K562 (cell line): ENCODE results near the gene ZNF620. TPM values are rescaled to one million over a fixed set of nuclear protein-coding genes. Genes with fewer than 3 reads are reported as not detected.
A peak's percentile ranks its signal among the peaks of the same experiment; 100 is the strongest.

ENCODE experiments used
- BDP1 ChIP-seq: IDR thresholded peaks from 3 replicates; pipeline ENCODE4 v1.6.1; 2011; ENCODE audit not compliant: insufficient read length, insufficient read depth
- CHD1 ChIP-seq: fragments of 200-600 bp; sonication (generic); IDR thresholded peaks from one replicate; pipeline ENCODE4 v1.6.1; 2012; ENCODE audit warnings: mild to moderate bottlenecking, moderate library complexity, low read length, inconsistent platforms
- EGR1 ChIP-seq: fragments of 450-650 bp; conservative IDR thresholded peaks from 2 replicates; pipeline ENCODE4 v1.6.1; 2017; ENCODE audit warnings: mild to moderate bottlenecking
- ETV5 ChIP-seq: sonication (generic); formaldehyde crosslinking; IDR thresholded peaks from 2 replicates; pipeline ENCODE4 v1.4.0; 2020; ENCODE audit warnings: low read depth, mild to moderate bottlenecking, missing genetic modification reagents
- EWSR1 ChIP-seq: fragments of 450-650 bp; IDR thresholded peaks from 2 replicates; pipeline ENCODE4 v1.6.1; 2018; ENCODE audit warnings: borderline replicate concordance, mild to moderate bottlenecking, low read depth, moderate library complexity; ENCODE audit not compliant: partially characterized antibody
- FUS ChIP-seq: fragments of 200-400 bp; formaldehyde crosslinking; optimal IDR thresholded peaks from 2 replicates; pipeline ENCODE3; 2017; ENCODE audit warnings: low read depth, low read length
- GTF2A2 ChIP-seq: IDR thresholded peaks from 2 replicates; pipeline ENCODE4 v1.6.1; 2016; ENCODE audit warnings: mild to moderate bottlenecking, missing genetic modification characterization, missing compliant biosample characterization
- ZNF253 ChIP-seq: fragments of 250-450 bp; sonication (Bioruptor Pico); conservative IDR thresholded peaks from 2 replicates; pipeline ENCODE4 v1.6.1; 2021; ENCODE audit warnings: mild to moderate bottlenecking
- polyA plus RNA-seq, 8 experiments: library from polyadenylated mRNA; depleted of rRNA in 4 of 8; stranded (reverse) in 5 of 8; unstranded in 3 of 8; fragments of >200 nt; fragmentation: Nextera tagmentation in 2 of 8; fragmentation: Illumina TruSeq in 1 of 8; extraction: Ambion mirVana in 2 of 8; extraction: Trizol in 1 of 8; gene quantifications; 2 replicates each; pipeline versions ENCODE4 v1.2.1 to v1.2.3, GENCODE V29; 2011 to 2014; ENCODE audit warnings: inconsistent platforms in 1 of 8, missing spikeins in 1 of 8
- total RNA-seq, 7 experiments: library from RNA; depleted of rRNA in 6 of 7; stranded (reverse); fragments of >200 nt in 6 of 7; fragmentation: Illumina TruSeq in 2 of 7; extraction: Trizol in 2 of 7; gene quantifications; 2 replicates each; pipeline versions ENCODE4 v1.2.1 to v1.2.3, GENCODE V29; 2011 to 2021; ENCODE audit warnings: low replicate concordance in 1 of 7
- TF ChIP-seq, protein P1 (sequence below): IDR thresholded peaks from 3 replicates; pipeline ENCODE4 v1.6.1; 2011; ENCODE audit warnings: borderline replicate concordance, mild to moderate bottlenecking; ENCODE audit not compliant: insufficient read length, insufficient read depth
- TF ChIP-seq, protein P2 (sequence below): fragments of 250-450 bp; sonication (Bioruptor Pico); IDR thresholded peaks from 2 replicates; pipeline ENCODE4 v1.5.0; 2020; ENCODE audit warnings: mild to moderate bottlenecking
- TF ChIP-seq, protein P3 (sequence below): fragments of 250-450 bp; sonication (Bioruptor Pico); IDR thresholded peaks from 2 replicates; pipeline ENCODE4 v1.5.1; 2021; ENCODE audit warnings: mild to moderate bottlenecking
- TF ChIP-seq, protein P4 (sequence below): fragments of 200-800 bp; sonication (Bioruptor generic); IDR thresholded peaks from 2 replicates; pipeline ENCODE4 v1.6.1; 2016; ENCODE audit warnings: missing genetic modification characterization, missing compliant biosample characterization
- TF ChIP-seq, protein P5 (sequence below): fragments of 450-650 bp; IDR thresholded peaks from 2 replicates; pipeline ENCODE4 v1.6.1; 2017; ENCODE audit warnings: mild to moderate bottlenecking, moderate library complexity
- TF ChIP-seq, protein P6 (sequence below): fragments of 250-450 bp; sonication (Bioruptor Pico); IDR thresholded peaks from 2 replicates; pipeline ENCODE4 v1.8.0; 2022; ENCODE audit warnings: inconsistent platforms, mild to moderate bottlenecking, moderate library complexity, borderline replicate concordance

Gene ZNF620
- total and polyA plus RNA-seq, 9 of the 15 experiments (the other 6 are each of a cell fraction or from before 2014, with no cell fraction given): 1.2 to 5.5 (median 3.3) TPM

DNA sequence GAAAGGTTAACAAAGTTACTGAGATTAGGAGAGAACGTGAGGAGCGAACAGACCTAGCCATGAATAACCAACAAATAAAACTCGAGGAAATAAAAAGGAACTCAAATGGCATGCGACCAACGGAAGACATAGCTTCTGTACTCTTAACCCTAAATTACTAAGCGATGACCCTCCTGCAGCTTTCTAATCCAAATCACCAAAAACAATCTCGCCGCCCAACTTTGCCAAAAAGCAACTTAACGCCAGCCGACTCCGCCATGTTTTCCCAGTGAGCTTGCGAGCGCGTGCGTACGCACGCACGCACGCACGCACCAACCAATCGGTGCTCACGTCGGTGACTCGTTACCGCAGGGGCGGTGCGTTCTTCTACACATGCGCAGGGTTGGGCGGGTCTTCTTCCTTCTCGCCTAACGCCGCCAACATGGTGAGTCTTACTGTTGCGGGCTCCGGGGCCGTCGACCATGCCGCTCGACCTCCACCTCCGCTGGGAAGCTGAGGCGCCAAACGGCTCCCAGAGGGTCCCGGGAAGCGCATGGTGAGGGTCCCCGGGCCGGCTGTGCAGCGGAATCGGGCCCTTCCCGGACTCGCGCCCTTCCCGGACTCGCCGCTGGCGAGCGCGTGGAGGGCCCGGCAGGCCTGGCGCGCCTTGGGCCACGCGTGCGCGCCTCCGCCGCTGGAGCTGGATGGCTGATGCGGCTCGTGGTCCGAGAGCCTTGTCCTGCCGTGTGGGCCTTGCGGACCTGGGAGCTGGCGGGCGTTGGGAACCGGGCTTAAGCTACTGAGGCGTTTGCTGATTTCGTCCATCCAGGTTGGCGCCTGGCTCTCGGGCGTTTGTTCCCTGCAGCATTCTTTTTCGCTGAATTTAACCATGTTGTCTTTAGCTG lies 48.7 kb upstream of the ZNF620 start, which contains the start of gene RPL14 (continued):
- TF ChIP-seq, protein P1, sequence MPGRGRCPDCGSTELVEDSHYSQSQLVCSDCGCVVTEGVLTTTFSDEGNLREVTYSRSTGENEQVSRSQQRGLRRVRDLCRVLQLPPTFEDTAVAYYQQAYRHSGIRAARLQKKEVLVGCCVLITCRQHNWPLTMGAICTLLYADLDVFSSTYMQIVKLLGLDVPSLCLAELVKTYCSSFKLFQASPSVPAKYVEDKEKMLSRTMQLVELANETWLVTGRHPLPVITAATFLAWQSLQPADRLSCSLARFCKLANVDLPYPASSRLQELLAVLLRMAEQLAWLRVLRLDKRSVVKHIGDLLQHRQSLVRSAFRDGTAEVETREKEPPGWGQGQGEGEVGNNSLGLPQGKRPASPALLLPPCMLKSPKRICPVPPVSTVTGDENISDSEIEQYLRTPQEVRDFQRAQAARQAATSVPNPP: no peak
- TF ChIP-seq CHD1: peak; percentile 90
- TF ChIP-seq FUS: peak; percentile 70
- TF ChIP-seq, protein P2, sequence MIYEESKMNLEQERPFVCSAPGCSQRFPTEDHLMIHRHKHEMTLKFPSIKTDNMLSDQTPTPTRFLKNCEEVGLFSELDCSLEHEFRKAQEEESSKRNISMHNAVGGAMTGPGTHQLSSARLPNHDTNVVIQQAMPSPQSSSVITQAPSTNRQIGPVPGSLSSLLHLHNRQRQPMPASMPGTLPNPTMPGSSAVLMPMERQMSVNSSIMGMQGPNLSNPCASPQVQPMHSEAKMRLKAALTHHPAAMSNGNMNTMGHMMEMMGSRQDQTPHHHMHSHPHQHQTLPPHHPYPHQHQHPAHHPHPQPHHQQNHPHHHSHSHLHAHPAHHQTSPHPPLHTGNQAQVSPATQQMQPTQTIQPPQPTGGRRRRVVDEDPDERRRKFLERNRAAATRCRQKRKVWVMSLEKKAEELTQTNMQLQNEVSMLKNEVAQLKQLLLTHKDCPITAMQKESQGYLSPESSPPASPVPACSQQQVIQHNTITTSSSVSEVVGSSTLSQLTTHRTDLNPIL (CRISPR knock-in tag): no peak
- TF ChIP-seq ZNF253: no peak
- no peak; the same call in 1 of the 2 replicates for TF ChIP-seq ETV5 (CRISPR knock-in tag)
- TF ChIP-seq, protein P3, sequence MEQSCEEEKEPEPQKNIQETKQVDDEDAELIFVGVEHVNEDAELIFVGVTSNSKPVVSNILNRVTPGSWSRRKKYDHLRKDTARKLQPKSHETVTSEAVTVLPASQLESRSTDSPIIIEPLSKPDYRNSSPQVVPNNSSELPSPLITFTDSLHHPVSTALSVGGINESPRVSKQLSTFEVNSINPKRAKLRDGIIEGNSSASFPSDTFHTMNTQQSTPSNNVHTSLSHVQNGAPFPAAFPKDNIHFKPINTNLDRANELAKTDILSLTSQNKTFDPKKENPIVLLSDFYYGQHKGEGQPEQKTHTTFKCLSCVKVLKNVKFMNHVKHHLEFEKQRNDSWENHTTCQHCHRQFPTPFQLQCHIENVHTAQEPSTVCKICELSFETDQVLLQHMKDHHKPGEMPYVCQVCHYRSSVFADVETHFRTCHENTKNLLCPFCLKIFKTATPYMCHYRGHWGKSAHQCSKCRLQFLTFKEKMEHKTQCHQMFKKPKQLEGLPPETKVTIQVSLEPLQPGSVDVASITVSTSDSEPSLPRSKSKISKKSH (CRISPR knock-in tag): no peak
- TF ChIP-seq, protein P4, sequence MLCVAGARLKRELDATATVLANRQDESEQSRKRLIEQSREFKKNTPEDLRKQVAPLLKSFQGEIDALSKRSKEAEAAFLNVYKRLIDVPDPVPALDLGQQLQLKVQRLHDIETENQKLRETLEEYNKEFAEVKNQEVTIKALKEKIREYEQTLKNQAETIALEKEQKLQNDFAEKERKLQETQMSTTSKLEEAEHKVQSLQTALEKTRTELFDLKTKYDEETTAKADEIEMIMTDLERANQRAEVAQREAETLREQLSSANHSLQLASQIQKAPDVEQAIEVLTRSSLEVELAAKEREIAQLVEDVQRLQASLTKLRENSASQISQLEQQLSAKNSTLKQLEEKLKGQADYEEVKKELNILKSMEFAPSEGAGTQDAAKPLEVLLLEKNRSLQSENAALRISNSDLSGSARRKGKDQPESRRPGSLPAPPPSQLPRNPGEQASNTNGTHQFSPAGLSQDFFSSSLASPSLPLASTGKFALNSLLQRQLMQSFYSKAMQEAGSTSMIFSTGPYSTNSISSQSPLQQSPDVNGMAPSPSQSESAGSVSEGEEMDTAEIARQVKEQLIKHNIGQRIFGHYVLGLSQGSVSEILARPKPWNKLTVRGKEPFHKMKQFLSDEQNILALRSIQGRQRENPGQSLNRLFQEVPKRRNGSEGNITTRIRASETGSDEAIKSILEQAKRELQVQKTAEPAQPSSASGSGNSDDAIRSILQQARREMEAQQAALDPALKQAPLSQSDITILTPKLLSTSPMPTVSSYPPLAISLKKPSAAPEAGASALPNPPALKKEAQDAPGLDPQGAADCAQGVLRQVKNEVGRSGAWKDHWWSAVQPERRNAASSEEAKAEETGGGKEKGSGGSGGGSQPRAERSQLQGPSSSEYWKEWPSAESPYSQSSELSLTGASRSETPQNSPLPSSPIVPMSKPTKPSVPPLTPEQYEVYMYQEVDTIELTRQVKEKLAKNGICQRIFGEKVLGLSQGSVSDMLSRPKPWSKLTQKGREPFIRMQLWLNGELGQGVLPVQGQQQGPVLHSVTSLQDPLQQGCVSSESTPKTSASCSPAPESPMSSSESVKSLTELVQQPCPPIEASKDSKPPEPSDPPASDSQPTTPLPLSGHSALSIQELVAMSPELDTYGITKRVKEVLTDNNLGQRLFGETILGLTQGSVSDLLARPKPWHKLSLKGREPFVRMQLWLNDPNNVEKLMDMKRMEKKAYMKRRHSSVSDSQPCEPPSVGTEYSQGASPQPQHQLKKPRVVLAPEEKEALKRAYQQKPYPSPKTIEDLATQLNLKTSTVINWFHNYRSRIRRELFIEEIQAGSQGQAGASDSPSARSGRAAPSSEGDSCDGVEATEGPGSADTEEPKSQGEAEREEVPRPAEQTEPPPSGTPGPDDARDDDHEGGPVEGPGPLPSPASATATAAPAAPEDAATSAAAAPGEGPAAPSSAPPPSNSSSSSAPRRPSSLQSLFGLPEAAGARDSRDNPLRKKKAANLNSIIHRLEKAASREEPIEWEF (CRISPR knock-in tag): no peak
- TF ChIP-seq, protein P5, sequence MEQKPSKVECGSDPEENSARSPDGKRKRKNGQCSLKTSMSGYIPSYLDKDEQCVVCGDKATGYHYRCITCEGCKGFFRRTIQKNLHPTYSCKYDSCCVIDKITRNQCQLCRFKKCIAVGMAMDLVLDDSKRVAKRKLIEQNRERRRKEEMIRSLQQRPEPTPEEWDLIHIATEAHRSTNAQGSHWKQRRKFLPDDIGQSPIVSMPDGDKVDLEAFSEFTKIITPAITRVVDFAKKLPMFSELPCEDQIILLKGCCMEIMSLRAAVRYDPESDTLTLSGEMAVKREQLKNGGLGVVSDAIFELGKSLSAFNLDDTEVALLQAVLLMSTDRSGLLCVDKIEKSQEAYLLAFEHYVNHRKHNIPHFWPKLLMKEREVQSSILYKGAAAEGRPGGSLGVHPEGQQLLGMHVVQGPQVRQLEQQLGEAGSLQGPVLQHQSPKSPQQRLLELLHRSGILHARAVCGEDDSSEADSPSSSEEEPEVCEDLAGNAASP: no peak
- TF ChIP-seq EWSR1: no peak
- peak; percentile 92 for TF ChIP-seq EGR1
- TF ChIP-seq GTF2A2 (tag): no peak
- TF ChIP-seq, protein P6, sequence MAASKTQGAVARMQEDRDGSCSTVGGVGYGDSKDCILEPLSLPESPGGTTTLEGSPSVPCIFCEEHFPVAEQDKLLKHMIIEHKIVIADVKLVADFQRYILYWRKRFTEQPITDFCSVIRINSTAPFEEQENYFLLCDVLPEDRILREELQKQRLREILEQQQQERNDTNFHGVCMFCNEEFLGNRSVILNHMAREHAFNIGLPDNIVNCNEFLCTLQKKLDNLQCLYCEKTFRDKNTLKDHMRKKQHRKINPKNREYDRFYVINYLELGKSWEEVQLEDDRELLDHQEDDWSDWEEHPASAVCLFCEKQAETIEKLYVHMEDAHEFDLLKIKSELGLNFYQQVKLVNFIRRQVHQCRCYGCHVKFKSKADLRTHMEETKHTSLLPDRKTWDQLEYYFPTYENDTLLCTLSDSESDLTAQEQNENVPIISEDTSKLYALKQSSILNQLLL (CRISPR knock-in tag): no peak
- TF ChIP-seq BDP1: no peak
